HepG2 (cell line): Measurements from ENCODE around the gene ZNF831. TPM values are rescaled to one million over a fixed set of nuclear protein-coding genes. Genes with fewer than 3 reads are reported as not detected.

ENCODE experiments used
- ATAC-seq: fragments of 200-7000 bp; cut with Tn5 transposase; 3 replicates; pipeline ENCODE4 v1.9.1; 2020; ENCODE audit warnings: mild to moderate bottlenecking, moderate library complexity
- BruUV-seq: library from RNA; stranded (reverse); fragments of 400-500 nt; replicated peaks from 2 replicates; lab custom pipeline; 2021; lab: Mats Ljungman, UMichigan
- CTCF ChIA-PET: fragments of 300-600 bp; formaldehyde crosslinking; extraction: SDS; loops from one replicate; lab custom pipeline; 2021; ENCODE audit warnings: low total read pairs, inconsistent platforms, low intra/inter-chr PET ratio; lab: Yijun Ruan, JAX
- POLR2A ChIA-PET: fragments of 350-600 bp; sonication (Branson Sonifier 250); formaldehyde crosslinking; loops from one replicate; lab custom pipeline; 2020; ENCODE audit warnings: antibody characterized with exemption, inconsistent platforms; lab: Yijun Ruan, JAX
- DNase-seq: peaks from one replicate; pipeline ENCODE4 v3.0.0-alpha.2; 2015; ENCODE audit warnings: low spot score
- FAIRE-seq: peaks from 3 replicates; lab custom pipeline; 2011; peaks lifted over from hg19 to GRCh38; lab: Jason Lieb, UNC
- H2AFZ ChIP-seq: one replicate; pipeline ENCODE4 v1.6.1; 2011; ENCODE audit warnings: low read length, inconsistent platforms
- H3K27ac ChIP-seq: fragments of 300-600 bp; 3 replicates; pipeline ENCODE4 v1.8.0; 2011; ENCODE audit warnings: mixed run types, mild to moderate bottlenecking, mixed read lengths, low read length, inconsistent platforms; ENCODE audit not compliant: insufficient read depth; ENCODE audit errors: extremely low read length
- H3K27me3 ChIP-seq, 2 experiments: fragments of 200-600 bp in 1 of 2; 2 replicates in 1 of 2; 3 replicates in 1 of 2; pipeline versions ENCODE4 v1.6.0 to v1.8.0; 2011; ENCODE audit warnings: low read length in 2 of 2, mild to moderate bottlenecking in 2 of 2, moderate library complexity in 2 of 2, inconsistent platforms in 1 of 2; ENCODE audit not compliant: insufficient read depth in 2 of 2, control insufficient read depth in 1 of 2
- H3K36me3 ChIP-seq, 2 experiments: fragments of 200-600 bp in 1 of 2; replicated peaks in 1 of 2; 2 replicates in 1 of 2; 3 replicates in 1 of 2; pipeline versions ENCODE4 v1.5.1 to v1.8.0; 2011; ENCODE audit warnings: low read length in 2 of 2, inconsistent platforms in 1 of 2; ENCODE audit not compliant: insufficient read depth in 2 of 2, control insufficient read depth in 1 of 2
- H3K4me1 ChIP-seq: 2 replicates; pipeline ENCODE4 v1.5.1; 2012; ENCODE audit warnings: low read length, inconsistent platforms; ENCODE audit not compliant: insufficient read depth
- H3K4me2 ChIP-seq: 2 replicates; pipeline ENCODE4 v1.6.0; 2011; ENCODE audit warnings: low read depth, low read length, inconsistent platforms
- H3K4me3 ChIP-seq, 3 experiments: fragments of 200-600 bp in 1 of 3; sonication (generic), shearing (Covaris generic) in 1 of 3; replicated peaks in 1 of 3; 2 replicates each; pipeline ENCODE4 v1.5.1; 2011 to 2016; ENCODE audit warnings: low read length in 3 of 3, inconsistent platforms in 2 of 3, low read depth in 2 of 3, mild to moderate bottlenecking in 2 of 3, control low read depth in 1 of 3, mixed read lengths in 1 of 3; ENCODE audit not compliant: insufficient read depth in 1 of 3
- H3K79me2 ChIP-seq: one replicate; pipeline ENCODE4 v1.6.1; 2011; ENCODE audit warnings: low read length, inconsistent platforms; ENCODE audit not compliant: insufficient read depth
- H3K9ac ChIP-seq: 2 replicates; pipeline ENCODE4 v1.6.0; 2011; ENCODE audit warnings: mild to moderate bottlenecking, low read depth, low read length, inconsistent platforms; ENCODE audit not compliant: insufficient read depth
- H3K9me3 ChIP-seq: 2 replicates; pipeline ENCODE4 v1.5.1; 2012; ENCODE audit warnings: mild to moderate bottlenecking, low read length
- H4K20me1 ChIP-seq: 2 replicates; pipeline ENCODE4 v1.6.0; 2011; ENCODE audit warnings: inconsistent platforms, mild to moderate bottlenecking, low read length, moderate library complexity; ENCODE audit not compliant: insufficient read depth
- CREB3 ChIP-seq: sonication (generic); formaldehyde crosslinking; IDR thresholded peaks from 2 replicates; pipeline ENCODE4 v1.5.0; 2020; ENCODE audit warnings: missing genetic modification reagents
- KDM5A ChIP-seq: fragments of 200-600 bp; sonication (generic); IDR thresholded peaks from 2 replicates; pipeline ENCODE4 v1.7.0; 2018; ENCODE audit warnings: antibody characterized with exemption, mild to moderate bottlenecking, low read length, borderline replicate concordance
- MTF2 ChIP-seq: sonication (generic); formaldehyde crosslinking; IDR thresholded peaks from 2 replicates; pipeline ENCODE4 v1.5.0; 2020; ENCODE audit warnings: missing genetic modification reagents, borderline replicate concordance
- PBX2 ChIP-seq: IDR thresholded peaks from 2 replicates; pipeline ENCODE4 v1.6.1; 2016; ENCODE audit warnings: control low read depth
- TCF12 ChIP-seq, 2 experiments: fragments of 450-650 bp in 1 of 2; sonication (generic) in 1 of 2; formaldehyde crosslinking in 1 of 2; IDR thresholded peaks; 2 replicates each; pipeline versions ENCODE4 v1.6.1 to v1.8.0; 2017 to 2022; ENCODE audit warnings: antibody characterized with exemption in 1 of 2, mild to moderate bottlenecking in 1 of 2, missing genetic modification reagents in 1 of 2, moderate library complexity in 1 of 2
- ZBTB2 ChIP-seq: sonication (generic); formaldehyde crosslinking; IDR thresholded peaks from 2 replicates; pipeline ENCODE4 v1.8.0; 2022; ENCODE audit warnings: low read depth, missing genetic modification reagents
- ZNF260 ChIP-seq: sonication (generic); formaldehyde crosslinking; IDR thresholded peaks from 2 replicates; pipeline ENCODE4 v1.4.0; 2020; ENCODE audit warnings: missing genetic modification reagents, low read depth, mild to moderate bottlenecking, borderline replicate concordance
- ZNF576 ChIP-seq: sonication (generic); formaldehyde crosslinking; IDR thresholded peaks from 2 replicates; pipeline ENCODE4 v1.4.0; 2020; ENCODE audit warnings: mild to moderate bottlenecking, missing genetic modification reagents
- WGBS: methylation state at CpG from one replicate; pipeline ENCODE4 v1.1.6; 2017; ENCODE audit warnings: low lambda C conversion rate; 5-methylcytosine and 5-hydroxymethylcytosine counted together
- in situ Hi-C: cut with HindIII; loops from 2 replicates; pipeline ENCODE4 v1.10.0; 2017; ENCODE audit warnings: low pct_unique_long_range_greater_than_20kb; ENCODE audit not compliant: extremely low pct_ligation_motif_present
- intact Hi-C: fragments of 100-400 bp; cut with micrococcal nuclease; formaldehyde crosslinking; loops from one replicate; pipeline ENCODE4 v1.10.0; 2022; ENCODE audit not compliant: unreplicated experiment
- polyA plus RNA-seq, 8 experiments: library from polyadenylated mRNA; depleted of rRNA in 3 of 8; stranded (reverse) in 7 of 8; unstranded in 1 of 8; fragments of >200 nt; fragmentation: Illumina TruSeq in 4 of 8; extraction: Trizol in 4 of 8; gene quantifications; 2 replicates each; pipeline versions ENCODE4 v1.2.1 to v1.2.3, GENCODE V29; 2011 to 2016; ENCODE audit warnings: low read depth in 4 of 8, missing spikeins in 1 of 8, mixed read lengths in 1 of 8; ENCODE audit not compliant: insufficient read depth in 1 of 8
- total RNA-seq, 5 experiments: library from RNA; depleted of rRNA; stranded (reverse); fragments of >200 nt; fragmentation: Illumina TruSeq; extraction: Trizol; gene quantifications; 2 replicates each; pipeline ENCODE4 v1.2.3, GENCODE V29; 2016; ENCODE audit warnings: low read depth in 1 of 5

Gene ZNF831
- total and polyA plus RNA-seq, 2 of the 13 experiments (the other 11 are each of a cell fraction or from before 2014, with no cell fraction given): not detected

GRCh38 chr20:59125332-59125731, 38.3 kb upstream of the ZNF831 start:
- intact Hi-C loops: no loop called here
- ATAC-seq: no peak
- Histone ChIP-seq H3K36me3 (no peaks in the 10 kb centered on the region), H3K4me2 (no peak overlapping the region)
- TF ChIP-seq ZNF576 (CRISPR knock-in tag) (no peak), MTF2 (no peak), PBX2 (no peak), TCF12 (IDR thresholded peaks at IDR 0.05) (no peak), TCF12 (CRISPR knock-in tag; IDR thresholded peaks at IDR 0.05) (no peak), ZBTB2 (no peak), KDM5A (no peak), ZNF260 (CRISPR knock-in tag) (no peak), CREB3 (CRISPR knock-in tag) (no peak)
- TF ChIP-seq, all 625 proteins: peak for 0
- H3K27me3 ChIP-seq: peaks cover 0 to 34% of the 10 kb centered on the region in 2 experiments; a peak in 2 of 5 replicates
- CTCF ChIA-PET: no interaction called here
- no peaks in the 10 kb centered on the region for H3K79me2 ChIP-seq
- H3K4me3 ChIP-seq: no peak overlapping the region
- no peak overlapping the region for H2AFZ ChIP-seq
- in situ Hi-C loops: no loop called here
- H4K20me1 ChIP-seq: no peaks in the 10 kb centered on the region
- H3K9me3 ChIP-seq: 0 out of 2 replicates have a peak, but pooled peaks cover 5% of the 10 kb centered on the region
- DNase-seq (no peak), FAIRE-seq (no peak)
- H3K27ac ChIP-seq: no peak overlapping the region
- 40% methylated on average over 7 of the region's 7 CpGs for WGBS
- peaks cover 15% of the 10 kb centered on the region for H3K4me1 ChIP-seq
- POLR2A ChIA-PET: no interaction called here
- no TSS peak for BruUV-seq
- H3K9ac ChIP-seq: no peak overlapping the region
